HEK293 (cell line): ENCODE measurements around the gene PIANP.
A peak's percentile ranks its signal among the peaks of the same experiment; 100 is the strongest.

ENCODE experiments used
- CTCF ChIP-seq: fragments of 450-650 bp; formaldehyde crosslinking; IDR thresholded peaks from 2 replicates; pipeline ENCODE4 v1.5.1; 2016; ENCODE audit warnings: missing biosample characterization, missing genetic modification characterization
- GLIS2 ChIP-seq: fragments of 450-650 bp; formaldehyde crosslinking; IDR thresholded peaks from 2 replicates; pipeline ENCODE4 v1.5.1; 2016; ENCODE audit warnings: missing biosample characterization, missing genetic modification characterization
- IKZF3 ChIP-seq: fragments of 450-650 bp; IDR thresholded peaks from 2 replicates; pipeline ENCODE4 v1.5.0; 2018; ENCODE audit warnings: missing biosample characterization, mild to moderate bottlenecking, missing genetic modification characterization, moderate library complexity
- KLF9 ChIP-seq: fragments of 450-650 bp; formaldehyde crosslinking; IDR thresholded peaks from 2 replicates; pipeline ENCODE4 v1.5.1; 2016; ENCODE audit warnings: missing biosample characterization, missing genetic modification characterization, low read depth
- PRDM2 ChIP-seq: fragments of 450-650 bp; formaldehyde crosslinking; IDR thresholded peaks from 2 replicates; pipeline ENCODE4 v1.5.1; 2016; ENCODE audit warnings: missing biosample characterization, missing genetic modification characterization, borderline replicate concordance
- PRDM6 ChIP-seq: fragments of 450-650 bp; formaldehyde crosslinking; IDR thresholded peaks from 2 replicates; pipeline ENCODE4 v1.5.1; 2017; ENCODE audit warnings: missing biosample characterization, missing genetic modification characterization
- RBAK ChIP-seq: fragments of 450-650 bp; formaldehyde crosslinking; IDR thresholded peaks from 2 replicates; pipeline ENCODE4 v1.5.1; 2016; ENCODE audit warnings: missing biosample characterization, missing genetic modification characterization
- SCRT1 ChIP-seq: fragments of 450-650 bp; formaldehyde crosslinking; IDR thresholded peaks from 2 replicates; pipeline ENCODE4 v1.5.1; 2016; ENCODE audit warnings: missing biosample characterization, missing genetic modification characterization, borderline replicate concordance
- ZNF112 ChIP-seq: fragments of 450-650 bp; formaldehyde crosslinking; IDR thresholded peaks from 2 replicates; pipeline ENCODE4 v1.5.0; 2017; ENCODE audit warnings: missing biosample characterization, missing genetic modification characterization
- ZNF19 ChIP-seq: fragments of 450-650 bp; formaldehyde crosslinking; IDR thresholded peaks from 2 replicates; pipeline ENCODE4; 2016; ENCODE audit warnings: missing biosample characterization, missing genetic modification characterization, low read depth
- ZNF214 ChIP-seq: fragments of 450-650 bp; formaldehyde crosslinking; IDR thresholded peaks from 2 replicates; pipeline ENCODE4 v1.5.1; 2017; ENCODE audit warnings: missing biosample characterization, mild to moderate bottlenecking, missing genetic modification characterization, borderline replicate concordance
- ZNF274 ChIP-seq, 2 experiments: fragments of 200-500 bp in 1 of 2; fragments of 450-650 bp in 1 of 2; sonication (Bioruptor generic) in 1 of 2; formaldehyde crosslinking in 1 of 2; IDR thresholded peaks; 2 replicates each; pipeline versions ENCODE4 v1.5.1 to v1.6.1; 2014 to 2016; ENCODE audit warnings: borderline replicate concordance in 1 of 2, inconsistent platforms in 1 of 2, low read length in 1 of 2, missing biosample characterization in 1 of 2, missing genetic modification characterization in 1 of 2
- ZNF398 ChIP-seq: fragments of 450-650 bp; formaldehyde crosslinking; IDR thresholded peaks from 2 replicates; pipeline ENCODE4 v1.5.1; 2017; ENCODE audit warnings: missing biosample characterization, missing genetic modification characterization
- ZNF513 ChIP-seq: fragments of 450-650 bp; IDR thresholded peaks from 2 replicates; pipeline ENCODE4 v1.5.1; 2018; ENCODE audit warnings: missing biosample characterization, missing genetic modification characterization
- ZNF558 ChIP-seq: fragments of 450-650 bp; formaldehyde crosslinking; IDR thresholded peaks from 2 replicates; pipeline ENCODE4 v1.5.1; 2016; ENCODE audit warnings: missing biosample characterization, missing genetic modification characterization
- ZNF580 ChIP-seq: fragments of 450-650 bp; formaldehyde crosslinking; IDR thresholded peaks from 2 replicates; pipeline ENCODE4 v1.5.1; 2016; ENCODE audit warnings: missing biosample characterization, missing genetic modification characterization
- ZNF610 ChIP-seq: fragments of 450-650 bp; formaldehyde crosslinking; IDR thresholded peaks from 2 replicates; pipeline ENCODE4 v1.5.1; 2016; ENCODE audit warnings: missing biosample characterization, missing genetic modification characterization, borderline replicate concordance
- ZNF626 ChIP-seq: fragments of 450-650 bp; sonication (Bioruptor Pico); formaldehyde crosslinking; IDR thresholded peaks from 2 replicates; pipeline ENCODE4 v1.5.1; 2018; ENCODE audit warnings: missing biosample characterization, missing genetic modification characterization, inconsistent platforms
- ZNF654 ChIP-seq: fragments of 450-650 bp; formaldehyde crosslinking; IDR thresholded peaks from 2 replicates; pipeline ENCODE4 v1.5.1; 2016; ENCODE audit warnings: low read depth, missing biosample characterization, missing genetic modification characterization
- ZNF777 ChIP-seq: fragments of 450-650 bp; formaldehyde crosslinking; IDR thresholded peaks from 2 replicates; pipeline ENCODE4 v1.5.1; 2017; ENCODE audit warnings: missing biosample characterization, missing genetic modification characterization, borderline replicate concordance
- ZSCAN18 ChIP-seq: fragments of 450-650 bp; formaldehyde crosslinking; IDR thresholded peaks from 2 replicates; pipeline ENCODE4 v1.5.1; 2016; ENCODE audit warnings: missing biosample characterization, missing genetic modification characterization

The PIANP gene

GRCh38 chr12:6723607-6724408 lies 23.2 kb upstream of the PIANP start, which contains the start of gene COPS7A (continued):
- TF ChIP-seq PRDM2 (tag by site-specific recombination) (no peak), ZNF274 (IDR thresholded peaks at IDR 0.05; ENCODE audit: low read length) (no peak), ZNF274 (tag by site-specific recombination; IDR thresholded peaks at IDR 0.05; ENCODE audit: borderline replicate concordance) (no peak), ZNF580 (tag by site-specific recombination) (peak; percentile 44; the same call in 1 of the 2 replicates), ZNF513 (tag by site-specific recombination) (peak; percentile 65; the same call in 1 of the 2 replicates), ZNF398 (tag by site-specific recombination) (no peak), ZSCAN18 (tag by site-specific recombination) (no peak; the same call in 1 of the 2 replicates), RBAK (tag by site-specific recombination) (no peak), IKZF3 (tag by site-specific recombination) (peak; percentile 45; the same call in 1 of the 2 replicates), KLF9 (tag by site-specific recombination) (peak; percentile 90), ZNF112 (tag by site-specific recombination) (no peak), ZNF626 (no peak), PRDM6 (tag by site-specific recombination) (no peak), SCRT1 (tag by site-specific recombination) (no peak), ZNF558 (tag by site-specific recombination) (no peak; the same call in 1 of the 2 replicates), ZNF610 (tag by site-specific recombination) (peak; percentile 85), ZNF654 (no peak), ZNF777 (no peak), ZNF214 (no peak), ZNF19 (no peak), GLIS2 (tag by site-specific recombination) (peak; percentile 96), CTCF (tag by site-specific recombination) (peak; percentile 63; the same call in 1 of the 2 replicates)
